ENCODE data around the gene ARID1B.
A peak's percentile ranks its signal among the peaks of the same experiment; 100 is the strongest.

The ARID1B gene

DNA sequence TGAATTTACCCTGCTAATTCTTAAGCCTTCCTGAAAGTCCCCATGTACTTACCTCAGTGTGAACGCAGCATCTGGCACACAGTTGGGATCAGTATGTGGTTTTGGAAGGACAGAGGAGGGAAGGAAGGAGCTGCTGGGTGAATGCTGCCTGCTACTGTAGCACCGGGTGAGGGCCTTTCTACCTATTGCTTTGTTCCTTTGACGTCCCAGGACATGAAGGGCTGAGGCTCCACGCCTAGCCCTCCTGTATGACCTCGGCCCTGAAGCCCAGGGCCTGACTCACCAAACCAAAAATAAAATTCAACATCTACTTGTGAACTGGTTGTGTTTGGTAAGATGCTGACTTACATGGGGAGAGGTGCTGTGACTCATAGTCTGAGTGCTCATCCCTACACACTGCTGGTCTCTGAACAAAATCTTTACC lies 51.1 kb downstream of the ARID1B start:
- DNase-seq, result peak; percentile 19

DNA sequence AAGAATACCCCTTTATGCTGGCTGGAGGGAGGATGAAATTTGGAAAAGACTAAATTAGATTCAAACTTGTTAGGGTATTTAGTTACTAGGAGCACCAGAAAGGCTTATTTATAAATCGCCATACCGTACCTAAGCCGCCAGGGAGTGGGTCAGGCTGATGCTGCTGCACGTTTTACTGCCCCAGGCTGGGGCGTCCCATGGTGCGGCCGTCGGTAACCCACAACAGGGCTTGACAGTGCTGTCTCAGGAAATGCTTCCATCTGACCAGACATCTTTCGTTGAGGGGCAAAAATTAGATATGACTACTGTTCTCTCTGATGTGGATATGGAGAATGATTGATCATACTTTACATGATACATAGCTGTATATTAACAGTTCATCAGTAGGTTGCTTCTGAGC lies 52.9 kb downstream of the ARID1B start:
- DNase-seq, result no peak

DNA sequence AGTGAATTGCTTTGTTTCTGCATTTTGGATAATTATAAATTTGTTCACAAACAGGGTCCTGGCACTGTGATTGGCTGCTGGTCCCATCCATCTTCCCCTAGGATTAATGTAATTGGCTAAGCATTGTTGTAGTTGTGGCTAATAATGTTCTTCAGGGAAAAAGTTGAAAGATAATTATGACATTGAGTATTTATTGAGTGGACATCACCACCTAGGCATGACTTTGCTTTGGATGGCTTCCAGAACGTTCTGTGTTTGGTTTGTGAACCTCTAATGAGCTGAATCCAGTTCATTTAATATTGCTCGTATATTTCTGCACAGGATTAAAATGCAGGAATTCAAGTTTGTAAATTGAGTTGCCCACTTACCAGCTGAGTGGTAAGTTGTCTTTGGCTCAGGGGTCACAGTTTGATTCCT lies 55.1 kb downstream of the ARID1B start:
- DNase-seq, result no peak

DNA sequence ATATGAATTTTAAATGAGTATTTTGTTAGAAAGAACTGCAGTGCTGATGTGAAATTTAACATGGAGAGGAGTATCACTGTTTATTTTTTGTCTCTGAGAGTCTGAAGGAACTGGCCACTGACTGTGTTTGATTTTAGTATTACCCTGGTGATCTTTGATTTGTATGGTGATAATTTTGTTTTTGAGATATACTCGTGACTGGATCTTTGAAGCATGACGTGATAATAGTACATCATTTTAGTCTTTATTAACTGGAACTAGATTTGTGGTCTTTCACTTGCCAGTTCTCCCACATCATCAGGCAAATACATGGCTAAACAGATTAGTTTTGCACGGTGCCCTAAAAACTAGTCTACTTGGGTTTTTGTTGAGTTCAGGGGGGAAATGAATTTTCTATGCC lies 55.5 kb downstream of the ARID1B start:
- DNase-seq, result no peak

DNA sequence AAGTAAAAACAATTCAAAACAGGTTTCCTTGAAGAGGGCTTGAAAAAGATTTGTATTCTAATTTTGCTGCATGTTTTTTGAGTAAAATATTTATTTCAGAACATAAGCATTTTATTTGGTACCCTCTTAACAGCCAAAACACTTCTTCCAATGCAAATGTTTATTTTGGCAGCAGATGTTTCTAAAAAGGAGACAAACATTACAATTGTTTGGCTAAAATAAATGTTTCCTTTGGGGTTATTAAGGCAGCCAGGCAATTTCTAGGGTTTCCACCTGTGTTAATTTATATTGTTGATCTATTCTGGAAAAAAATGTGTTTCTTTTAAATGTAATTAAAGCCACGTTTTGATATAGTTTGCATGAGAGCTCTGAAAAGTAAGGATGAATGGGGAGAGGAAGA lies 56.6 kb downstream of the ARID1B start:
- no peak for DNase-seq

DNA sequence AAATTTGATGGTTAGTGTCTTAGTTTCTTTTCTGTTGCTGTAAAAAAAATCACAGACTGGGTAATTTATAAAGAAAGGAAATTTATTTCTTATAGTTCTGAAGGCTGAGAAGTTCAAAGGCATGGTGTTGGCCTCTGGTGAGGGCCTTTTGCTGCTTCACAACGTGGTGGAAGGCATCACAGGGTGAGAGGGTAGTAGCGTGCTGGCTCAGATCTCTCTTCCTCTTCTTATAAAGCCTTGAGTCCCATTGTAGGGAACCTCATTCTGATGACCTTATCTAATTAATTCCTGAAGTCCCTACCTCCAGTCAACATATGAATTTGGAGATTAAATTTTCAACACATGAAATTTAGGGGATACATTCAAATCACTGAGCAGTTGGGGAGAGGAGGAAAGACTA lies 62.0 kb downstream of the ARID1B start:
- DNase-seq, result no peak

DNA sequence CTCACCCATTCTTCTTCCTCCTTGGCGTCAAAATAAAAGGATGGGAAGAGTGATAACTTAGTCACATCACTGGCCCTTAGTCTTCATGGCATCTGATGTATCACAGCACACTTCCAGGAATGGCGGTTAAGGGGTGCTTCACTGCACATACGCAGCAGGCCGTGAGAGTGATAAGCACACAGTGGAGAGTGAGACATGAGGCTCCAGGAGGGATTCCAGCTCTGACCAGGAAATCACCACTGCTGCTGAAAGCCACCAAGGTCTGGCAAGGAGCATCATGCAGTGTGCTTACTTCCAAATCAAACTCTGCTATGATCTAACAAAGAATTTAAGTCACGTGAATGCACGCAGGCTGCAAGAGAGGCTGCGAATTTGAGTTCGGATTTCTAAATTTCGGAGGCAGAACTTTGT lies 62.4 kb downstream of the ARID1B start:
- DNase-seq, result no peak

DNA sequence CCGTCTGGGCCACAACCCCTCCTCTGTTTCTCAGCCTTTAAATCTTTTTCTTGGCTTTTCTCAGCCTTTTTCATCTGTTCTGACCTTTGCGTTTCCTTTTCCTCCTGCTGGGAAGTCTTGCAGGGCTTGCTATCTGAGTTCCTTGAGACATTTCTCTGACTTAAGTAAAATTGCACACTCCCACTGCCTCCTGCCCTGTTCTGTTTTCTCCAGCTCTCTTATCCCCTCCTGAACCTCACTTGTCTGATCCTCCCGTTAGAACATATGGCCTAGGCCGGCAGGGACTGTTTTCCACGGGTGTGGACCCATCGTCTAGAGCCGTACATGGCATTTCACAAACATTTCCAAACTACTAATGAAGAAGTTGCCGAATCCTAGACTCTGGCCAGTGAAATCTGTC lies 63.0 kb downstream of the ARID1B start:
- no peak for DNase-seq

DNA sequence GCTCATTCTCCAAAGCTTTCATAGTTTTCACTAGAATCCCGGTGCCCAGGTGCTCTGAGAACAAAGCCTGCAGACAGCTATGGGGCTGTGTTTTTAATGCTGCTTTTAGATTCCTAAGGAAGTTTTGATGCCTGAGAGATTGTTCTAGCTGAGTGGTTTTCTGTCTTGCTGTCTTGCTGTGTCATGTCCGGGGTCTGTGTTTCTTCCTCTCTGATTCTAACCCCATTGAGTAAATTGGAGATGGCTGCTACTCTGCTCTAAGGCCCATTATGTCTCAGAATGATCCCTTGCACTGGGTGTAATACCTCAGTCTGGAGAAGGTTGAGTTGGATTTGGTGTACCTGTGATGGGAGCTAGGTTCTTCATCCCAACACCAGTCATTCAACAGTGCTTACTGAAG lies 63.4 kb downstream of the ARID1B start:
- DNase-seq, result no peak

DNA sequence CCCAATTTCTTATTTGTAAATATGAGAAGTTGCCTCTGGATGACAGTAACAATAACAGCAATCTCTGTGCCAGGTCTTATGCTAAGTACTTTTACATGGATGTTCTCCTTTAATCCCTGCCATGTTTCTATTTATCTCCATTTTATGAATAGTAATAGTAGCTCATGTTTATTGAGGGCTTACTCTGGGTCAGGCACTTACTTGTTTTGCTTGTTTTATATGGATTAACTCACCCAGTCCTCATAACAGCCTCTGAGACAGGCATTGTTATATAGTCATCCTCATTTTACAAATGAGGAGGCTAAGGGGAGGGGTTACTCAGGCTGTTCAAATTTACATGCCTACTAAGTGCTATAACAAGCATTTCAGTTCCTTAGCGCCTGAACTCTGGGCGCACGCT lies 64.3 kb downstream of the ARID1B start:
- DNase-seq, result no peak

DNA sequence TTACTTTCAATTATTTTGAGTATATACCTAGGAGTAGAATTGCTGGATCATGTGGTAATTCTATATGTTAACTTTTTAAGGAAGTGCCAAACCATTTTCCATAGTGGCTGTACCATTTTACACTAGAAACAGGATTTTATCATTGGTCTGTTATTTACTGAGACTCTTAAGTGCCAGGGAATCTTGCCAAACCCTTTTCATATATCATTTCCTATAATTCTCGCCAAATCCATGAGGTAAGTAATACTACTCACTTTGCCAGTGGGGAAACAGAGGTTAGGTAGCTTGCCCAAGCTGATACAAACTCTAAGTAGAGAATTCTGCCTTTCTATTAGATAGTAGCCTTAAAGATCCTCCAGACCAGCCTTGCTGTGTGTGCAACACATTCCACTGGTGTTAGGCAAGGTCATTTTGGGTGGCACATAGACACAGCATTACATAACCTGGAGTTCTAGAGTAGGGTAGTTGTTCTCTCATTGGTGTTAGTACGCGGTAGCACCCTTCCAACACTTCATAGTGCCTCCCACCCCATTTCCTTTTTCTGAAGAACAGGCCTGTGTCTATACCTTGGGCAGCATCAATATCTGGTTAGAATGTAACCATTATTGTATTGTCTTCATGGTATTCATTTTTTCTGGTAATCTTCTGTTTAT lies 65.5 kb downstream of the ARID1B start:
- no peak for DNase-seq

DNA sequence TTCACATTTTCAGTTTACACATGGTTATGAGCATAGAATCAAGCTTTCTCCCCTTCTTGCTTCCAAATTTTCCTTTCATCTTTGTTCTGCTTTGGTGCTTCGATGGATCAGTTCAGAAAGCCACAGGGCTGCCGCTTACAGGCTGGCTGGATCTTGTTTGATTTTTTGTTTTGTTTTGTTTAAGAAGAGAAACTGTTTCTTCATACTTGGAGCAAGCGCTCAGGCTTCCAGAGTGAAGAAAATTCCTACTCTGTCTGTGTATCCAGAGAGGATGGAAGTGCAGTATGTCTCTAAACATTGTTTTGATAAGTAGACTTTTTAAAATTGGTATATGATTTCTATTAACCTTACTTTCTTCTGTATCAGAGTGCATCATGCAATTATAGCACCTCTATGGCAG lies 66.9 kb downstream of the ARID1B start:
- DNase-seq, result no peak

DNA sequence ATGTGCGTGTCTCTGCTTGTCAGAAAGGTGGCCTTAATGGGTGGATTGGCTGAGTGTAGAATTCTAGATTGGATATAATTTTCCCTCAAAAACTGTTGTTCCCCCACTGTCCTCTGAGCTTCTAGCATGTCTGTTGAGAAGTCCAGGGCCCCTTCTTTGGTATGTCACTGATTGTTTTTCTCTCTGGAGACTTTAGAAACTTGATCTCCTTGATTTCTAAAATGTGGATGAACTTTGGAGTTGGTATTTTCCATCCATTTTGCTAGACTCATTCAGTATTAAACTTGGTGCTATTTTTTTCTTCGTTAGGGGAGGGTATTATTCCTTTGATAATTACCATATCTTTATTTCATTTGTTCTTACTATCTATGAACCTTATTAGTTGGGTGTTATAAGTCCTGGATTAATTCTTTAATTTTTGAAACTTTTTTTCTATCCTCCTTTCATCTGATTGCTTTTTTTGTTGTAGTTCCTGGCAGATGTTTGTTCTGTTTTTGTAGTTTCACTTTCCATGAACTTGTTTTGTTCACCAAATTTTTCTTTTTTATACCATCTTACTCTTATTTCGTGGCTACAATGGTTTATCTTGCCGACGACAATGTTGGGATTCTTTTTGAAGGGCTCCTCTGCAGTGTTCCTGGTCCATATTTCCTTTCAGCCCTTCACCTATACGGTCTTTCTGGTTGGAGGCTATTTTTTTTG lies 68.4 kb downstream of the ARID1B start:
- no peak for DNase-seq

DNA sequence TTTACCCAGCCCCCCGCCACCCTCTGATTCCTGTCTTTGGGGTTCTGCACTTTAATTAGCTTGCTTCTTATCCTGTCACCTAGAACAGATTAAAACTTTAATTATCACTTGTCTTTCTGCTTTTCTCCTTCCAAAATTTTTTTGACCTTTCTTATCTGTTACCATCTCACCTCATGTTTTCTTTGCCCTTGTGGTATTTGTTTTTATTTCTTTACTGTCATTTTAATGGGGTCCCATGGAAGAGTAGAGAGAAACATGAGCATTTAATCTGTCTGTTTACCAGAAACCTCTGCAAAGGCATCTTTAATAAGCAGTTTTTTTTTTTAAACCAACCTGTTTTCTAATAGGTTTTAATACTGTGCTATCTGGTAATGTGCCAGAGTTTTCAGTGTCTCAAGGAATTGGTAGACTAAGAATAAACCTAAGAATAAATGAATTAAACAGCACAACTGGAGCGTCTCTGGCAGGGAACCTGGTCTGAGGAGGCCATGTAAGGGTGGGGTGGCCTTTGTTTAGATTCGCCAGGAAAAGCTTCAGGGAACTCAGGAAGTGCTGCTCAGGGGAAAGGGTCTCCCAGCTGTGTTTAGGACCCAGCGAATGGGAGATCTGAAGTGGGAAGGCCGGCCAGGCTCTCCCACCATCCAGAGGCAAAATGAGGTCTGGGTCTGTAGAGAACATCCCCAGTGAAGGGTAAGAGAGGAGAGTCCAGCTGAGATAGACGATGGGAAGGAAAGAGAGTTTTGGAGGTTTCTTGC lies 69.8 kb downstream of the ARID1B start:
- no peak for DNase-seq

DNA sequence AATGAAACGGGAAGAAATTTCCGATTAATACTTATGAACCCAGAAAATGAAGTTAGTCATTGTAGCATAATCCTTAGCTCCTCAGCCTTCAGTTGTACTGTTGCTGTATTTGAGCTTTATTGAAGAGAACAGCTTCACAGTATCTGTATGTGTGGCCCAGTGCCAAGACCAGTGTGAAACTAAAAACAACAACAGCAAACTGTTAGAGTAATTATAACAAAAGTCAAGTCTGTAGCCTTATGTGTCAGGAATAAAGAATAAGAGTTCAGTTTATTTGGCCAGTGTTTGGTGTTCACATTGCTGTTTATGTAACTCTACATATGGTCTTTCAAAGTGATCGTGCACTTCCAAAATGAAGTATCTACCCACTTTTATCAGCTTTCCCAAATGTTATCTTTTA lies 70.9 kb downstream of the ARID1B start:
- no peak for DNase-seq

DNA sequence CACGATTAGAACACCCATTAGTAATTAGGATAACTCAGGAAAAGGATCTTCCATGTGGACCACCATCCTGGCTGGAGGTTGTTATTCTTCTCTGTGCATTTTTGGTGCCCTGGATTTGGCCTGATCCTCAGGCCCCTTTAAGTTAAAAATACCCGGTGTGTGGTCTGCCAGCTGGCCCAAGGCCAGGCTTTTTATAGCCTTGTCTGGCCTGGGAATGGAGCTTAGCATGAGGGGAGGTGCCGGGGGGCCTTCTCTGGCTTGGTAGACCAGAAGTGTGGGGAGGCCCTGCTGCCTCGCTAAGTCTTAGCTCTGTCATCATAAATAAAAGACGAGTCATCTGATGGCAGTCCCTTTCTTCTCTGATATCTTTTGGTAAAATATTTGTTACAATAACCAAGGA lies 71.4 kb downstream of the ARID1B start:
- DNase-seq, result no peak

DNA sequence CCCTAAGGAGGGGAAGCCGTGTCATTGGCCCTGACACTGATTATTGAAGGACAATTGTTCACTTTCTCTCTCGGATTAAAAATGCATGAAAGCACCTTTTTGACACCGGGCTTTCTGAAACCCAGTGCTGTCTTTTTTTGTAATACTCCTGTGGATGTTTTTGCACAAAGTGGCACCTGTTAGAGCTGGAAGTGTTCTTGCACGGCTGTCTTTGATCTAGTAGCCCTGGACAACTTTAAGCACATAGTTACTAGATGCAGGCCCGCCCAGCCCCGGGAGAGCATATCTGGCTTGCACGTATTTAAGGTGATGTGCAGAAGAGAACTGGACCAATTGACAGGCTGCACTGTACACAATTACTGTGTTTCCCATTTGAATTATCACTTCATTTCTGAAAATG lies 72.6 kb downstream of the ARID1B start:
- DNase-seq, result no peak

DNA sequence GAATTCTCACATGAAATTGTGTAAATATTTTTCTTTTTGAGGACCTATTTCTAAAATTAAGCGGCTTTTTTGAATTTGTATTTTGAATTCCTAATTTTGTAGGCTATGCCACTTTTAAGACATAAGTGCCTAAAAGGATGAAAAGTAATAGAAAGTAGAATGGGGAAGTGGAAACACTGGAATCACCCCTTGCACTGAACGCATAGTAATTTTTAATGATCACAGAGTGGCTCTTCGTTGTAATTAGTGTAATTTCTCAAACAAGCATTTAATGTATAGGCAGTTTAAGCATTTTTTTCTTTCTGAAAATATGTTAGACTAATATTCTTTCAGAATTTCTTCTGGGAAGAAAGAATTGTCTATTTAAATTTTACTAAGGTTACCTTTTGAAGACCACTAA lies 73.2 kb downstream of the ARID1B start:
- DNase-seq, result no peak

DNA sequence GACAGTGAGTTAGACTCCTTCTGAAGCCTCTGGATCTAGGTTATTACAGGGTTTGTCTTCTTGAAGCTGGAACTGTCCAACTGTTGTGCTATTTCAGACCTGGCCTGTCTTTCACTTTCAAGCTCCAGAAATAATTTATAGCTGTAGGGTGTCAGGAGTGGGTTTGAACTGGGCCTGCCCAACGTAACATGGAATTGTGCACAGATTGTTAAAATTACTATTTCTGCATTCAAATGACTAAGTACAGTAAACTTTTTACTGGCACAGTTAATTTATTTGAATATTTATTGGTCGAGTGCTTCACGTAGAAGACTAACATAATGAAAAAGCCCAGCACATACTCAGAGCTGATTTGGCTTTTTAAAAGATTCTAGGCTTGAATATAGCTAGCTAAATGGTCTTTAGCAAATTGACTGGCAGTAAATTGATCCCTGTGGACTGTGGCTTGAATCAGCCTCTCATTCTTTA lies 74.3 kb downstream of the ARID1B start:
- no peak for DNase-seq

DNA sequence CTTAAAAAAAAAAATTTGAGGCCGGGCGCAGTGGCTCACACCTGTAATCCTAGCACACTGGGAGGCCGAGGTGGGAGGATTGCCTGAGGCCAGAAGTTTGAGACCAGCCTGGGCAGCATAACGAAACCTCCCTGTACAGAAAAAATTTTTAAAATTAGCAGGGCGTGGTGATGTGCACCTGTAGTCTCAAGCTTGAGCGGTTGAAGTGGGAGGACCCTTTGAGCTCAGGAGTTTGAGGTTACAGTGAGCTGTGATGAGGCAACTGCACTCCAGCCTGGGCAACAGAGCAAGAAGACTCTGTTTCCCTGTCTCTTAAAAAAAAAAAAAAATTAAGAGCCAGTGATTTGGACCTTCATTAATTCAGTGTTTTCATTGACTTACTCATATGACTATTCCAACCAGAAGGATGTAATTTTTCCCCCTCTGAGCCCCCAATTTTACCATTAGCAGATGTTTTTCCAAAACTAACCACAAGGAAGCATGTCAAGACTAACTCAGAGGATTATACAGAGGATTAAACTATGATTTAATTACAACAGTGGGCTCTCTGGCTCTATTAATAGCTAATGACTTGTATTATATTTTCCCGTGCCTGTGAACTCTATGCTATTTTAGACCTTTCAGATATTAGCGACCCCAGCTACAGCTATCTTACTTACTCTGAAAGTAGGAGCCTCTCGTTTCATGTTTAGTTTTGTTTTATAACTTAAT lies 75.1 kb downstream of the ARID1B start:
- DNase-seq, result no peak

DNA sequence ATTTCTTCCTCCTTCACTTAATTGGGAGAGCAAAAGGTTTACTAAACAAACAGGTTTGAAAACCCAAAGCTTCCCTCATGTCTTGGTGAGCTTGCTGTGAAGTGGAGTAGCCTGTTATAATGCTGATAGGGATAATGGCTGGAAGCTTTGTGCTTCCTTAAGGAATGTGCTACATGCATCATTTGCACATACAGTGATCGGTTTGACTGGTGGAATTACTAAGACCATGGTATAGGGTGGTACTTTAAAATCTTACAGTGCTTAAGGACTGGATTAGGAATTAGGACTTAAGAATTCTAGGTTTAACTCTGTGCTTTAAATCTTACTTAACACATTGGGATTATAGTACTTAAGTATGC lies 75.7 kb downstream of the ARID1B start:
- DNase-seq, result no peak

DNA sequence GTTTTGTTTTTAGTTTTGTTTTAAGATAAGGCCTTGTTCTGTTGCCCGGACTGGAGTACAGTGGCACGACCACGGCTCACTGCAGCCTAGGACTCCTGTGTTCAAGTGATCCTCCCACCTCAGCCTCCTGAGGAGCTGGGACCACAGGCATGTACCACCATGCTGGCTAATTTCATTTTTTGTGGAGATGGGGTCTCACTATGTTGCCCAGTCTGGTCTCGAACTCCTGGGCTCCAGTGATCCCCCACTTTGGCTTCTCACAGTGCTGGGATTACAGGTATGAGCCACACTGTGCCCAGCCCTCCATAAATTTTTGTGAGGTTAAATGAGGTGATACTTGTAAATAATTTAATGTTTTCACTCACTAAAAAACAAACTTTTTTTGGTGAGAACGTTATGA lies 76.6 kb downstream of the ARID1B start:
- DNase-seq, result no peak

DNA sequence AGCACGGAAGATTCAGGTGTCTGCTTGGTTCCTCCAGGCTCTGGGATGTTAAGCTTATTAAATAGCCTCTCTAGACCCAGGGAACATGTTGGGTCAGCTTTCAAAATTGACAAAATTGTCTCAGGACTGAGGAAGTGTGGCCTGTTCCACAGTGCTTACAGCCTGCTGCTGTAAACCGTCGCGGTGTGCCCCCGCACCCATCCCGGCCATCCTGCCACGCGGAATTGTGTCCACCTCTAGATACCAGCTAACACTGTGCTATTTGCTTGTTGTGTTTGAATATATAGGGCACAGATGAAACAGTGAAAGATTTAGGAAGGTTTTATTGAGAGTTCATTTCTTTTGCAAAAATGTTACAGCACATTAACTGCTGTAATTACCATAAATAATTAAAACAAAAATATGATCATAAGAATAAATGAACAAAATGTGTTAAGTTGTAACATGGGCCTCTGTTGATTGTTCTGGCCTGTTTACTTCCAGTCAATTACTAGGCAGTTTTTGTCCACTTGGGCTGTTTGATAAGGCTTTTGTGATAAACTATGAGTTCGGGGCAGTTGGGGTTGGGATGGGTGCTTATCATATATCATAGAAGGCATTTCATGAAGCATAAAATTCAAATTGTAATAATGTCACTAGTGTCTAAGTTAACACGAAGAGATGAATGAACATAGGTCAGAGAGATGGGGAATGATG lies 77.4 kb downstream of the ARID1B start:
- DNase-seq, result no peak
